Fibroblast of lung (primary cell): ENCODE results near the gene LDB1.

Source experiments
- CTCF ChIP-seq, 2 donors: IDR thresholded peaks in 1 of 2; conservative IDR thresholded peaks in 1 of 2; 1 replicate in 1 of 2; 2 replicates in 1 of 2; pipeline ENCODE4 v1.5.1; 2011 to 2012; ENCODE audit warnings: low read length in 2 of 2, control low read depth in 1 of 2, inconsistent platforms in 1 of 2, low read depth in 1 of 2, mild to moderate bottlenecking in 1 of 2
- EZH2 ChIP-seq: IDR thresholded peaks from 2 replicates; pipeline ENCODE4 v1.5.1; 2012; ENCODE audit warnings: low read length, control low read depth, mild to moderate bottlenecking; ENCODE audit errors: missing control alignments

GRCh38 chr10:102118867-102119266 is 1.3 kb downstream of the LDB1 start:
- TF ChIP-seq CTCF (conservative IDR thresholded peaks at IDR 0.05 in 1 of 2, IDR thresholded peaks at IDR 0.05 in 1 of 2; ENCODE audit: low read depth in 1 of 2, low read length in 2 of 2) (no peak), EZH2 (no peak)
